ENCODE results near the gene MAPRE2.

The MAPRE2 gene

GRCh38 chr18:35089382-35089781, 48.2 kb downstream of the MAPRE2 start:
- no peak overlapping the region for H3K27ac ChIP-seq
- TF ChIP-seq ZFX (IDR thresholded peaks at IDR 0.05; ENCODE audit: borderline replicate concordance): no peak
- TF ChIP-seq, protein P1, sequence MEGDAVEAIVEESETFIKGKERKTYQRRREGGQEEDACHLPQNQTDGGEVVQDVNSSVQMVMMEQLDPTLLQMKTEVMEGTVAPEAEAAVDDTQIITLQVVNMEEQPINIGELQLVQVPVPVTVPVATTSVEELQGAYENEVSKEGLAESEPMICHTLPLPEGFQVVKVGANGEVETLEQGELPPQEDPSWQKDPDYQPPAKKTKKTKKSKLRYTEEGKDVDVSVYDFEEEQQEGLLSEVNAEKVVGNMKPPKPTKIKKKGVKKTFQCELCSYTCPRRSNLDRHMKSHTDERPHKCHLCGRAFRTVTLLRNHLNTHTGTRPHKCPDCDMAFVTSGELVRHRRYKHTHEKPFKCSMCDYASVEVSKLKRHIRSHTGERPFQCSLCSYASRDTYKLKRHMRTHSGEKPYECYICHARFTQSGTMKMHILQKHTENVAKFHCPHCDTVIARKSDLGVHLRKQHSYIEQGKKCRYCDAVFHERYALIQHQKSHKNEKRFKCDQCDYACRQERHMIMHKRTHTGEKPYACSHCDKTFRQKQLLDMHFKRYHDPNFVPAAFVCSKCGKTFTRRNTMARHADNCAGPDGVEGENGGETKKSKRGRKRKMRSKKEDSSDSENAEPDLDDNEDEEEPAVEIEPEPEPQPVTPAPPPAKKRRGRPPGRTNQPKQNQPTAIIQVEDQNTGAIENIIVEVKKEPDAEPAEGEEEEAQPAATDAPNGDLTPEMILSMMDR (IDR thresholded peaks at IDR 0.05): no peak

- H3K27ac ChIP-seq: no peak overlapping the region
- no peak for TF ChIP-seq ZFX (IDR thresholded peaks at IDR 0.05; ENCODE audit: borderline replicate concordance)
- TF ChIP-seq, protein P1 (IDR thresholded peaks at IDR 0.05): no peak
Observed at GRCh38 chr18:35089891-35090550, 48.8 kb downstream of the MAPRE2 start.

DNA sequence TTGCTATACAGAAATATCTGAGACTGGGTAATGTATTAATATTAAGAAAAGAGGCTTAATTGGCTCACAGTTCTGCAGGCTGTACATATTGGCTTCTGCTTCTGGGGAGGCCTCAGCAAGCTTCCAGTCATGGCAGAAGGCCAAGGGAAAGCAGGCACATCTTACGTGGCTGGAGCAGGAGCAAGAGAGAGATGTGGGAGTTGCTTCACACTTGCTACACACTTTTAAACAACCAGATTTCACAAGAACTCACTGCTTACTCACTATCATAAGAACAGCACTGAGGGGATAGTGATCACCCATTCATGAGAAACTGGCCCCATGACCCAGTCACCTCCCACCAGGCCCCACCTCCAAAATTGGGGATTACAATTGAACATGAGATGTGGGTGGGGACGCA, 50.6 kb downstream of the MAPRE2 start:
- H3K27ac ChIP-seq: no peak overlapping the region

GRCh38 chr18:35095983-35096676, 54.9 kb downstream of the MAPRE2 start:
- TF ChIP-seq, protein P1 (IDR thresholded peaks at IDR 0.05): no peak
- TF ChIP-seq ZFX (IDR thresholded peaks at IDR 0.05; ENCODE audit: borderline replicate concordance): no peak
- no peak overlapping the region for H3K27ac ChIP-seq

More for the DNA sequence above, 50.6 kb downstream of the MAPRE2 start:
- no peak for TF ChIP-seq ZFX (IDR thresholded peaks at IDR 0.05; ENCODE audit: borderline replicate concordance)
- TF ChIP-seq, protein P1 (IDR thresholded peaks at IDR 0.05): no peak

DNA sequence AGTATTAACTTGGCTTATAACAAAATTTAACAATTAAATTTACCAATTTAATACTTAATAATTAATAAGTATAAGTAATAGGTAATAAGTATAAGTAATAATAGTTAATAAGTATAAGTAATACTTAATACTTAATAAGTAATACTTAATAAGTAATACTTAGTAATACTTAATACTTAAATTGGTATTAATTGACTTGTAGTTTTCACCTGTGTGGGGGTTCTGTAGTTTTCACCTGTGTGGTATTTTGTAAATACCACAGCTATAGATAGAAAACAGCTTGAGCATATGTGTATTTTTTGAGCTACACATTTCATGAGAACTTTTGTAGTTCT, 55.4 kb downstream of the MAPRE2 start:
- TF ChIP-seq, protein P1 (IDR thresholded peaks at IDR 0.05): no peak
- TF ChIP-seq ZFX (IDR thresholded peaks at IDR 0.05; ENCODE audit: borderline replicate concordance): no peak
- H3K27ac ChIP-seq: no peak overlapping the region

DNA sequence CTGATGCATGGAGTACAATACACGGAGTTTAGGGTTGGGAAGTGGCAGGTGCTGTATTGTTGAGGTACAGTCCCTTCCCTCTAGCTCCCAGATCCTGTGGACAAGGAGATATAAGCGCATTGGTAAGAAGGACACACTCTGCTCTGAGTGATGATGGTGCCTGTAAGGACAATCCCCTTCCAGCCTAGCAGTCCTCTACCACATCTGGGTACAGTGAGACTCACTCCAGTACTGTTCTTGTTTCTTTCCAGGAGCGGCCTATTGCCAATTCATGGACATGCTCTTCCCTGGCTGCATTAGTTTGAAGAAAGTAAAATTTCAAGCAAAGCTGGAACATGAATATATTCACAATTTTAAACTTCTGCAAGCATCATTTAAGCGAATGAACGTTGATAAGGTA, 56.0 kb downstream of the MAPRE2 start:
- TF ChIP-seq ZFX (IDR thresholded peaks at IDR 0.05; ENCODE audit: borderline replicate concordance): no peak
- TF ChIP-seq, protein P1 (IDR thresholded peaks at IDR 0.05): no peak
- H3K27ac ChIP-seq: no peak overlapping the region

DNA sequence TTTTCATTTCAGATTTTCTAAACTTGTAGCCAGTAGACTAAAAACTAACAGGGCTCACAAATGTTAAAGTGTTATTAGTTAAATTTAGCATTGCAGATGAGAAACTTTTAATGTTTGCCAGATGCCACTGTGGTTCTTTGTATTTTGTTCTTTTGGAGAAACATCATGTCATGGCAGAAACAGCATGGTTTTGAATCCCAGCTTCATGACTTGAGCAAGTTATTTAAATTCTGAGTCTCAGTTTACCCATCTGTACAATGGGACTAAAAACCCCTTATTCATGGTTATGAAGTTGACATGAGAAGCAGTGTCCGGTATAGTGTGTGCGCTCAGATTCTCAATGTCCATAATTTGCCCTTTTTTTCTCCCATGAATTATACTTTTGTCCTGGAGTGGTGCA, 56.5 kb downstream of the MAPRE2 start:
- TF ChIP-seq, protein P1 (IDR thresholded peaks at IDR 0.05): no peak
- TF ChIP-seq ZFX (IDR thresholded peaks at IDR 0.05; ENCODE audit: borderline replicate concordance): no peak
- no peak overlapping the region for H3K27ac ChIP-seq
